OCI-LY1 (cell line): ENCODE data around the gene STAC2.

ENCODE experiments used
- H2AFZ ChIP-seq: fragments of 200-600 bp; sonication (generic), shearing (Covaris generic); 2 replicates; pipeline ENCODE4 v1.6.0; 2014; ENCODE audit warnings: antibody characterized with exemption, mild to moderate bottlenecking, low read length
- H3F3A ChIP-seq: fragments of 200-600 bp; sonication (generic), shearing (Covaris generic); 2 replicates; pipeline ENCODE4 v1.6.0; 2014; ENCODE audit warnings: mild to moderate bottlenecking, antibody characterized with exemption, low read length, moderate library complexity; ENCODE audit not compliant: insufficient read depth
- H3K27ac ChIP-seq: fragments of 200-600 bp; sonication (generic); 2 replicates; pipeline ENCODE4 v1.5.1; 2014; ENCODE audit warnings: low read length, mixed run types, mild to moderate bottlenecking, low read depth; ENCODE audit not compliant: poor library complexity, severe bottlenecking
- H3K27me3 ChIP-seq: fragments of 200-600 bp; sonication (generic); 2 replicates; pipeline ENCODE4 v1.6.0; 2014; ENCODE audit warnings: antibody characterized with exemption, mild to moderate bottlenecking, low read length, moderate library complexity; ENCODE audit not compliant: insufficient read depth
- H3K36me3 ChIP-seq: fragments of 200-600 bp; sonication (generic); 2 replicates; pipeline ENCODE4 v1.6.1; 2014; ENCODE audit warnings: mild to moderate bottlenecking, antibody characterized with exemption, low read length, moderate library complexity, mixed read lengths; ENCODE audit not compliant: insufficient read depth
- H3K4me1 ChIP-seq: fragments of 200-600 bp; sonication (generic); 2 replicates; pipeline ENCODE4 v1.5.1; 2014; ENCODE audit warnings: mild to moderate bottlenecking, low read length, moderate library complexity; ENCODE audit not compliant: insufficient read depth, severe bottlenecking
- H3K4me2 ChIP-seq: fragments of 200-600 bp; sonication (generic), shearing (Covaris generic); 2 replicates; pipeline ENCODE4 v1.6.1; 2014; ENCODE audit warnings: low read length
- H3K4me3 ChIP-seq: fragments of 200-600 bp; sonication (generic); 2 replicates; pipeline ENCODE4 v1.5.1; 2014; ENCODE audit warnings: low read length, low read depth, mild to moderate bottlenecking, mixed read lengths; ENCODE audit not compliant: poor library complexity, severe bottlenecking
- H3K79me2 ChIP-seq: fragments of 200-600 bp; shearing (Covaris generic); 2 replicates; pipeline ENCODE4 v1.6.1; 2016; ENCODE audit warnings: mixed run types, low read length, mixed read lengths; ENCODE audit not compliant: insufficient read depth
- H3K9ac ChIP-seq: fragments of 200-600 bp; sonication (generic), shearing (Covaris generic); 2 replicates; pipeline ENCODE4 v1.6.1; 2014; ENCODE audit warnings: mild to moderate bottlenecking, low read length, mixed read lengths
- H3K9me2 ChIP-seq: fragments of 200-600 bp; sonication (generic), shearing (Covaris generic); 2 replicates; pipeline ENCODE4 v1.6.1; 2014; ENCODE audit warnings: low read depth, mild to moderate bottlenecking, low read length, mixed read lengths
- H3K9me3 ChIP-seq: fragments of 200-600 bp; shearing (Covaris generic); 2 replicates; pipeline ENCODE4 v1.6.1; 2014; ENCODE audit warnings: low read length, mixed read lengths
- H4K20me1 ChIP-seq: fragments of 200-600 bp; sonication (generic), shearing (Covaris generic); 2 replicates; pipeline ENCODE4 v1.6.0; 2016; ENCODE audit warnings: mild to moderate bottlenecking, low read length; ENCODE audit not compliant: insufficient read depth
- EZH2 ChIP-seq: fragments of 200-600 bp; sonication (generic), shearing (Covaris generic); IDR thresholded peaks from 2 replicates; pipeline ENCODE4 v1.8.0; 2017; ENCODE audit warnings: borderline replicate concordance, mixed run types, mild to moderate bottlenecking, antibody characterized with exemption, low read length, moderate library complexity, mixed read lengths
- TF ChIP-seq, protein P1 (sequence below): fragments of 200-600 bp; sonication (generic), shearing (Covaris generic); IDR thresholded peaks from 2 replicates; pipeline ENCODE4 v1.5.1; 2017; ENCODE audit warnings: mild to moderate bottlenecking, antibody characterized with exemption, low read length, moderate library complexity, mixed read lengths

The STAC2 gene

DNA sequence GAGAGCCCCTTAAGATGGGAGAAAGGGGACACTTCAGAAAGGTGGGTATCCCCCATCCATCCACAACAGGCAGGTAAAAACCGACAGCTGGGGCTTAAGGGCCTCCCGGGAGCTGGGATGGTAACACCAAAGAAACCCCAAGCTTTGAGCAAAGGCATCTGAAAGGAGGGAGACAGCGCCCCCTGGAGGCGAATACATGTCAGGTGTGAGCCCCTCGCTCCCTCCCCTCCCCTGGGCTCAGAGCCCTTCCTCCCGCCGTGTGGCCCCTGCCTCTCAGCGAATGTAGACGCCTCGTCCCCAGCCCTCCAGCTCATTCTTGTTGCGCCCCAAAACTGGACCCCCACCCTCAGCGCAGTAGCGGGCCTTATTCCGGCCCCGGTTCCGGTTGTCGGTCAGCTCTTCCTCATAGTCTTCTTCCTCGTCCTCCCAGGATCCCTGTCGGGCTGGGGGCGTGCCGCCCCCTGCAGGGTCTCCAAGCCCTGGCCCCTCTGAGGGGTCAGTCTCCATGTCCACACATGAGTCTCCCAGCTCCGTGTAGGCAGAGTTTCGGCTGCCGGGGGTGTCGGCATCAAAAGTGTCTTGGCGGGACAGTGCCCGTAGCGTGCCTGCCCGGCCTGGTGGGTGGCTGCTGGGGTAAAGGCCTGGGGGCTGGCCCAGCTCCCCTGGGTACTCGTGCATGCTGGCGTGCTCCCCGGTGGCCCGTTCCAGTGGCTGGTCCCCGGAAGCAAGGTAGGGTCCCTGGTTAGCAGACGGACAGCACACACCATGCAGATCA lies 50.6 kb downstream of the STAC2 start:
- Histone ChIP-seq H3K4me1 (peaks cover 11% of the 10 kb centered on the region), H3K27ac (no peak overlapping the region), H3K9me2 (no peaks in the 10 kb centered on the region), H3K9ac (peak overlapping the region; percentile 45; the same call in 1 of the 2 replicates), H3K27me3 (no peaks in the 10 kb centered on the region), H3F3A (no peaks in the 10 kb centered on the region; the same call in 1 of the 2 replicates), H4K20me1 (no peaks in the 10 kb centered on the region), H3K4me2 (peak overlapping the region; percentile 66), H3K36me3 (peaks cover 37% of the 10 kb centered on the region), H3K79me2 (no peaks in the 10 kb centered on the region), H3K9me3 (no peaks in the 10 kb centered on the region), H2AFZ (no peak overlapping the region), H3K4me3 (peak overlapping the region; percentile 50)
- TF ChIP-seq EZH2: no peak
- TF ChIP-seq, protein P1, sequence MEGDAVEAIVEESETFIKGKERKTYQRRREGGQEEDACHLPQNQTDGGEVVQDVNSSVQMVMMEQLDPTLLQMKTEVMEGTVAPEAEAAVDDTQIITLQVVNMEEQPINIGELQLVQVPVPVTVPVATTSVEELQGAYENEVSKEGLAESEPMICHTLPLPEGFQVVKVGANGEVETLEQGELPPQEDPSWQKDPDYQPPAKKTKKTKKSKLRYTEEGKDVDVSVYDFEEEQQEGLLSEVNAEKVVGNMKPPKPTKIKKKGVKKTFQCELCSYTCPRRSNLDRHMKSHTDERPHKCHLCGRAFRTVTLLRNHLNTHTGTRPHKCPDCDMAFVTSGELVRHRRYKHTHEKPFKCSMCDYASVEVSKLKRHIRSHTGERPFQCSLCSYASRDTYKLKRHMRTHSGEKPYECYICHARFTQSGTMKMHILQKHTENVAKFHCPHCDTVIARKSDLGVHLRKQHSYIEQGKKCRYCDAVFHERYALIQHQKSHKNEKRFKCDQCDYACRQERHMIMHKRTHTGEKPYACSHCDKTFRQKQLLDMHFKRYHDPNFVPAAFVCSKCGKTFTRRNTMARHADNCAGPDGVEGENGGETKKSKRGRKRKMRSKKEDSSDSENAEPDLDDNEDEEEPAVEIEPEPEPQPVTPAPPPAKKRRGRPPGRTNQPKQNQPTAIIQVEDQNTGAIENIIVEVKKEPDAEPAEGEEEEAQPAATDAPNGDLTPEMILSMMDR: peak; percentile 89

DNA sequence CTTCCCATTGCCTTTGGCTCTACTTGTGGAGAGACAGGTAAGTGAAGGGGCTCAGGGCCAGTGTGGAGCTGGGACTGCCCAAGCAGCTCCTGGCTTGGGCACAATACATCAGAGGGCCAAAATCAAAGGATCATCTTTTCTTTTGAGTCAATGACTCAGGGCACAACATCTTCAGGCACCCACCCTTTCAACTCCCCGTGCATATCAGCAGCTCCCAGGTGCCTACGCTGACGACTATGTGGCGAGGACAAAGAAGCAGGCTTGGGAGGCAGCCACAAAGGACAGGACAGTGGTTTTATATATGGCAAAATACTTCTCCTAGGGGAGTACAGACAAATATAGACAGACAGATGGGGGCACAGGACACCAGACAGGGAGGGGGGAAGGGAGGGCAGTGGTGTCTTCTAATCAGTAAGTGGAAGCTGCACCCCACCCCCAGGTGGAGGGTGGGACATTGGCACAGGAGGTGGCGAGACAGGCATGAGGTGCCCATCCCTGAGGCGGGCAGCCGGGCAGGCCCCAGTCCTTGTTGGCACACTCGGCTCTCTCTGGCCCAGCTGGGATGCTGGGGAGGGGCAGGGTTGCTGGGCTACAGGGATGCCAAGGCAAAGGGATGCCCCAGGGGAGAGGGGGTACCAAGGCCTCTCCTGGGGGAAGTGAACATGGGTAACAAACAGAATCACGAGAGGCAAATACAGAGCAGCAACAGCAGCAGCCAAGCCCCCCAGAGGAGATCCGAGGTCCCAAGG lies 52.0 kb downstream of the STAC2 start:
- no peaks in the 10 kb centered on the region for H3K9me3 ChIP-seq
- no peak overlapping the region for H3K4me2 ChIP-seq
- H3K9me2 ChIP-seq: no peaks in the 10 kb centered on the region
- peaks cover 31% of the 10 kb centered on the region for H3K36me3 ChIP-seq
- H3K4me3 ChIP-seq: no peak overlapping the region
- no peaks in the 10 kb centered on the region for H3K79me2 ChIP-seq
- H4K20me1 ChIP-seq: no peaks in the 10 kb centered on the region
- TF ChIP-seq, protein P1: no peak
- no peak for TF ChIP-seq EZH2
- no peaks in the 10 kb centered on the region; the same call in 1 of the 2 replicates for H3F3A ChIP-seq
- H3K27ac ChIP-seq: no peak overlapping the region
- H2AFZ ChIP-seq: no peak overlapping the region
- H3K4me1 ChIP-seq: peaks cover 11% of the 10 kb centered on the region
- H3K9ac ChIP-seq: no peak overlapping the region
- no peaks in the 10 kb centered on the region for H3K27me3 ChIP-seq

DNA sequence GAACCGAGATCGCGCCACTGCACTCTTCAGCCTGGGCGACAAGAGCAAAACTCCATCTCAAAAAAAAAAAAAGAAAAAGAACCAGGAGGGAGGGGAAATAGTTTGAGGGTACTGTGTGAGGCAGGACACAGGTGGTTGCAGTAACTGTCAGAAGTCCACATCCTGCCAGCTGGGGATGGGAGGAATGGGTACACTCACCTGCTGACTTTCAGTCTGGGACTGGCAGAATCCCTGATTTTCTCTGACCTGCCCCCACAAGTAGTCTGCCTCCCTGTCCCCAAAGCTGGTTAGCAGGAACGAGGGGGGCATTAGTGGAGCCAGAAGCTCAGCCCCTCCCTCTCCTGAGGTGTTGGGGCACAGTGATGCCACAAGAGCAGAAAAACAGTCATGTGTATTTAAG lies 52.7 kb downstream of the STAC2 start:
- no peak overlapping the region for H2AFZ ChIP-seq
- H3F3A ChIP-seq: no peaks in the 10 kb centered on the region

More for the DNA sequence above, 52.7 kb downstream of the STAC2 start:
- H3K4me3 ChIP-seq: no peak overlapping the region
- TF ChIP-seq, protein P1: no peak
- no peak for TF ChIP-seq EZH2
- no peaks in the 10 kb centered on the region for H4K20me1 ChIP-seq
- no peaks in the 10 kb centered on the region for H3K79me2 ChIP-seq
- peaks cover 11% of the 10 kb centered on the region for H3K4me1 ChIP-seq
- H3K9me2 ChIP-seq: no peaks in the 10 kb centered on the region
- H3K9me3 ChIP-seq: no peaks in the 10 kb centered on the region
- no peak overlapping the region for H3K9ac ChIP-seq
- H3K27me3 ChIP-seq: no peaks in the 10 kb centered on the region
- no peak overlapping the region for H3K27ac ChIP-seq
- peaks cover 26% of the 10 kb centered on the region for H3K36me3 ChIP-seq
- H3K4me2 ChIP-seq: no peak overlapping the region
